Esophagus muscularis mucosa (tissue), 4 donors: Measurements from ENCODE around the gene TOLLIP. TPM values are rescaled to one million over a fixed set of nuclear protein-coding genes. Genes with fewer than 3 reads are reported as not detected.

Experiments
- DNase-seq: peaks from one replicate; pipeline ENCODE4 v3.0.0-alpha.2; 2017; ENCODE audit errors: extremely low spot score
- H3K27ac ChIP-seq, 4 donors: fragments of 200-600 bp; sonication (generic); replicated peaks in 1 of 4; 1 replicate in 3 of 4; 2 replicates in 1 of 4; pipeline ENCODE4 v1.5.1; 2016 to 2019; ENCODE audit warnings: mild to moderate bottlenecking in 1 of 4
- H3K27me3 ChIP-seq, 4 donors: fragments of 200-600 bp; sonication (generic); one replicate each; pipeline versions ENCODE4 v1.5.1 to v1.6.0; 2016 to 2019
- H3K36me3 ChIP-seq, 4 donors: fragments of 200-600 bp; sonication (generic); one replicate each; pipeline ENCODE4 v1.5.1; 2016 to 2019
- H3K4me1 ChIP-seq, 4 donors: fragments of 200-600 bp; sonication (generic); one replicate each; pipeline ENCODE4 v1.5.1; 2016 to 2019
- H3K4me3 ChIP-seq, 4 donors: fragments of 200-600 bp; sonication (generic); 1 replicate in 2 of 4; 2 replicates in 2 of 4; pipeline ENCODE4 v1.5.1; 2016 to 2019; ENCODE audit warnings: mild to moderate bottlenecking in 4 of 4, moderate library complexity in 1 of 4
- H3K9me3 ChIP-seq, 4 donors: fragments of 200-600 bp; sonication (generic); 1 replicate in 3 of 4; 2 replicates in 1 of 4; pipeline ENCODE4 v1.5.1; 2016 to 2019
- CTCF ChIP-seq, 3 experiments: fragments of 200-600 bp in 2 of 3; fragments of 450-650 bp in 1 of 3; sonication (generic) in 2 of 3; IDR thresholded peaks; one replicate each; pipeline ENCODE4 v1.5.1; 2017 to 2019; ENCODE audit warnings: antibody characterized with exemption in 3 of 3, mild to moderate bottlenecking in 2 of 3, moderate library complexity in 1 of 3
- EP300 ChIP-seq: sonication (generic); formaldehyde crosslinking; IDR thresholded peaks from one replicate; pipeline ENCODE4 v1.6.1; 2017; ENCODE audit warnings: antibody characterized with exemption
- POLR2A ChIP-seq: fragments of 450-650 bp; IDR thresholded peaks from one replicate; pipeline ENCODE4 v1.6.1; 2017; ENCODE audit warnings: antibody characterized with exemption, moderate library complexity, mild to moderate bottlenecking, low read depth
- POLR2AphosphoS5 ChIP-seq, 2 donors: sonication (generic); formaldehyde crosslinking; IDR thresholded peaks; one replicate each; pipeline ENCODE4 v1.6.1; 2017; ENCODE audit warnings: antibody characterized with exemption in 2 of 2
- WGBS: methylation state at CpG from one replicate; pipeline ENCODE4 v1.1.5; 2018; 5-methylcytosine and 5-hydroxymethylcytosine counted together
- intact Hi-C: fragments of 100-400 bp; cut with DNase I; formaldehyde crosslinking; loops from one replicate; pipeline ENCODE4 v1.15.1; 2023
- total RNA-seq, 4 donors: library from RNA; depleted of rRNA; stranded (reverse); fragments of >200 nt; gene quantifications; one replicate each; pipeline versions ENCODE4 v1.1.0 to v1.2.1, GENCODE V29; 2016

TOLLIP gene
- total RNA-seq, 4 donors from 2014 or later = 33.2 to 71.6 (median 58.6) TPM

GRCh38 chr11:1307163-1307870 lies 2.1 kb downstream of the TOLLIP start:
- intact Hi-C loops = loop anchor here (5.0 kb wide), 1 partner anchor 45 kb away; no protein-coding TSS in a partner anchor
- H3K4me1 ChIP-seq = peaks cover 63 to 81% (median 78%) of the 10 kb centered on the region in 4 donors
- no peak for DNase-seq

GRCh38 chr11:1306186-1307162 lies 3.0 kb downstream of the TOLLIP start:
- no peak for DNase-seq
- intact Hi-C loops = loop anchor here (5.0 kb wide), 1 partner anchor 44 kb away; no protein-coding TSS in a partner anchor
- Histone ChIP-seq H3K4me3 (no peak overlapping the region), H3K9me3 (no peaks in the 10 kb centered on the region), H3K27me3 (no peaks in the 10 kb centered on the region), H3K4me1 (peaks cover 67 to 90% (median 86%) of the 10 kb centered on the region in 4 donors), H3K36me3 (peaks cover 0 to 16% (median 11%) of the 10 kb centered on the region in 4 donors), H3K27ac (peak overlapping the region in 3 of 4 donors; percentile 4 to 95 (median 36))
- 87% methylated on average over 30 of the region's 30 CpGs for WGBS
- TF ChIP-seq POLR2AphosphoS5 (IDR thresholded peaks at IDR 0.05) = no peak
- no peak for TF ChIP-seq CTCF (IDR thresholded peaks at IDR 0.05)
- no peak for TF ChIP-seq POLR2A
- no peak for TF ChIP-seq EP300

More at GRCh38 chr11:1307163-1307870, 2.1 kb downstream of the TOLLIP start:
- Histone ChIP-seq H3K4me3 (no peak overlapping the region), H3K27ac (peak overlapping the region in 3 of 4 donors; percentile 4 to 95 (median 18)), H3K27me3 (no peaks in the 10 kb centered on the region), H3K9me3 (peaks cover 0 to 8% (median 3%) of the 10 kb centered on the region in 4 donors), H3K36me3 (peaks cover 0 to 16% (median 11%) of the 10 kb centered on the region in 4 donors)
- WGBS = 74% methylated on average over 21 of the region's 21 CpGs
- no peak for TF ChIP-seq EP300
- TF ChIP-seq POLR2A = no peak
- no peak for TF ChIP-seq CTCF (IDR thresholded peaks at IDR 0.05)
- TF ChIP-seq POLR2AphosphoS5 (IDR thresholded peaks at IDR 0.05) = no peak

- peaks cover 0 to 16% (median 11%) of the 10 kb centered on the region in 4 donors for H3K36me3 ChIP-seq
- H3K4me3 ChIP-seq = no peak overlapping the region
- H3K4me1 ChIP-seq = peaks cover 65 to 93% (median 89%) of the 10 kb centered on the region in 4 donors
- no peaks in the 10 kb centered on the region for H3K27me3 ChIP-seq
- intact Hi-C loops = loop anchor here (5.0 kb wide), 1 partner anchor 43 kb away; no protein-coding TSS in a partner anchor
- no peak for TF ChIP-seq POLR2A
- WGBS = 82% methylated on average over 19 of the region's 27 CpGs
- H3K27ac ChIP-seq = peak overlapping the region; percentile 72 to 95 (median 80)
- H3K9me3 ChIP-seq = no peaks in the 10 kb centered on the region
- DNase-seq = no peak
These were observed 3.9 kb downstream of the TOLLIP start for GRCh38 chr11:1305501-1306056.

GRCh38 chr11:1305063-1305495 lies 4.4 kb downstream of the TOLLIP start:
- TF ChIP-seq EP300 = no peak
- no peak for TF ChIP-seq CTCF (IDR thresholded peaks at IDR 0.05)
- TF ChIP-seq POLR2A = no peak
- TF ChIP-seq POLR2AphosphoS5 (IDR thresholded peaks at IDR 0.05) = no peak
- peaks cover 0 to 16% (median 11%) of the 10 kb centered on the region in 4 donors for H3K36me3 ChIP-seq
- 92% methylated on average over 13 of the region's 13 CpGs for WGBS
- H3K4me1 ChIP-seq = peaks cover 61 to 93% (median 89%) of the 10 kb centered on the region in 4 donors
- H3K27me3 ChIP-seq = no peaks in the 10 kb centered on the region
- H3K27ac ChIP-seq = peak overlapping the region; percentile 72 to 95 (median 80)
- H3K9me3 ChIP-seq = no peaks in the 10 kb centered on the region
- H3K4me3 ChIP-seq = no peak overlapping the region
- intact Hi-C loops = loop anchor here (5.0 kb wide), 1 partner anchor 43 kb away; no protein-coding TSS in a partner anchor
- DNase-seq = peak; percentile 91
